GM12874 (cell line): ENCODE measurements around the gene SMAD3.

ENCODE experiments used
- TF ChIP-seq, protein P1 (sequence below): IDR thresholded peaks from 2 replicates; pipeline ENCODE4 v1.5.1; 2011; ENCODE audit warnings: low read depth, mild to moderate bottlenecking, control low read depth, low read length, moderate library complexity; ENCODE audit not compliant: insufficient read depth

The SMAD3 gene

DNA sequence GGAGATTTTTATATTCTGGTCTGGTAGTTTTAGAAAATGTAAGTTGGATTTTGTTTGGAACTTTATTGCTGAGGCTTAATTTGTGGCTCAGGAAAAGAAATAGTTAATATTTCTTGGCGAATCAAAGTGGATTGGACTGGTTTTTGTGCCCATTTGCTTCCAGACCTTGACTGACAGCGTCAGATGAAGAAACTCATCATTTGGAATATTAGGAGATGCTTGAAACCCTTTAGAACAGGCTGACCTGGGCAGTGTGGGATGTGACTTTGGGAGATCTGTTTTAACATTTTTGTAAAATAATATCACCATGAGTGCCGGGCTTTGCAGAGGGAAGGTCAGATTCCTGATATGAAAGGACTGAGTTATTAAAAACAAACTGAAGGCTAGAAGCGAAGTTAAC lies 106.1 kb downstream of the SMAD3 start:
- TF ChIP-seq, protein P1, sequence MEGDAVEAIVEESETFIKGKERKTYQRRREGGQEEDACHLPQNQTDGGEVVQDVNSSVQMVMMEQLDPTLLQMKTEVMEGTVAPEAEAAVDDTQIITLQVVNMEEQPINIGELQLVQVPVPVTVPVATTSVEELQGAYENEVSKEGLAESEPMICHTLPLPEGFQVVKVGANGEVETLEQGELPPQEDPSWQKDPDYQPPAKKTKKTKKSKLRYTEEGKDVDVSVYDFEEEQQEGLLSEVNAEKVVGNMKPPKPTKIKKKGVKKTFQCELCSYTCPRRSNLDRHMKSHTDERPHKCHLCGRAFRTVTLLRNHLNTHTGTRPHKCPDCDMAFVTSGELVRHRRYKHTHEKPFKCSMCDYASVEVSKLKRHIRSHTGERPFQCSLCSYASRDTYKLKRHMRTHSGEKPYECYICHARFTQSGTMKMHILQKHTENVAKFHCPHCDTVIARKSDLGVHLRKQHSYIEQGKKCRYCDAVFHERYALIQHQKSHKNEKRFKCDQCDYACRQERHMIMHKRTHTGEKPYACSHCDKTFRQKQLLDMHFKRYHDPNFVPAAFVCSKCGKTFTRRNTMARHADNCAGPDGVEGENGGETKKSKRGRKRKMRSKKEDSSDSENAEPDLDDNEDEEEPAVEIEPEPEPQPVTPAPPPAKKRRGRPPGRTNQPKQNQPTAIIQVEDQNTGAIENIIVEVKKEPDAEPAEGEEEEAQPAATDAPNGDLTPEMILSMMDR: no peak

DNA sequence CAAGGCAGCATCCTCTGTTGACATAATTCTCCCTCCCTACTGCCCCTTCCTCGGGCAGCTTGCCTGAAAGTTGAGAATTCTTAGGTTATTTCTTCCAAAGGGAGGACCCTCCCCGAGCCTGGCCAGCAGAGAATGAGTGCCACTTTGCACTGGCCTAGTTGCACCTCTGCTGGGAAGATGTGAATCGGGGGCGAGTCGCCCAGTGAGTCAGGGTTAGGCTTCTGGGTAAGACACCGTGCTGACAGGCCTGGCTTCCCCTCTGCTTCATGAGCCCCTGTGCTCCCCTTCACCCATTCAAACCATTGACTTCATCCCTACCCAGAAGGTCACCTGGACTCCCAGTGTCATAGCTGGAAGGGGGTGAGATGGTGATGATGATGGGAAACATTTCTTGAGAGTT lies 106.8 kb downstream of the SMAD3 start:
- TF ChIP-seq, protein P1: no peak

DNA sequence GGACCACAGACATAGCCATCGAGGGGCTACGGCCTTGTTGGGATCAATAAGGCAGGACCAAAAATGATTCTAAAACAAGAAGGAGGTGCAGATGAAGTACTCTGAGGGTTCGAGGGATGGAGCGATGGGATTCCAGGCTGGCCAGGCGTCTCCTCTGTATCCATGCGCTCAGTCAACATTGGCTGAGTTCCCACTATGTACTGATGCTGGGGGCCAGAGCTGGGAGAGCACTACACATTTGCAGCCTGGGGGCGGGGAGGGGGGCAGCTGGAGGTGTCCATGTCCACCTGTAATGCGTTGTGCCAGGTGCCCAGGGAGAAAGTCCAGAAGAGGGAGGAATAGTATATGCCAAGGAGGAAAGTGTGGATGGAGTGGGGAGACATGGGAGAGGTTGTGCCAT lies 107.6 kb downstream of the SMAD3 start:
- TF ChIP-seq, protein P1: no peak

DNA sequence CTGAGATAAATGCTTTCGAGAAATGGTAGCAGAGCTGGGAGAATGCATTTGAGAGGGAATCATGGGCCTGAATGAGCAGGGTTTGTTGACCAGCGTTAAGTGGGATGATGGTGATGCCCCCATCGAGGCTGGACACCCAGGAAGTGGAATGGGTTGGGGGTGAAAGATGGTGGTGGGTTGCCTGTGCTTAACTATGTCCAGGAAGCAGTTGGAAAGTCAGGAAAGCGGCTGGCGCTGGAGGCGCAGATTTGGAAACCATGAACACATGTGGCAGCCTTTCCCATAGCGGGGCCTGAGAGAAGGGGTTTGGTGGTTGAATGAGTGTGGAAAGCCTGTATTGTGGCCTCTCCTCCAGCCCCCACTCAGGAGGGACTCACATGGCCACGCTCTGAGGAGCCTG lies 108.4 kb downstream of the SMAD3 start:
- TF ChIP-seq, protein P1: no peak

DNA sequence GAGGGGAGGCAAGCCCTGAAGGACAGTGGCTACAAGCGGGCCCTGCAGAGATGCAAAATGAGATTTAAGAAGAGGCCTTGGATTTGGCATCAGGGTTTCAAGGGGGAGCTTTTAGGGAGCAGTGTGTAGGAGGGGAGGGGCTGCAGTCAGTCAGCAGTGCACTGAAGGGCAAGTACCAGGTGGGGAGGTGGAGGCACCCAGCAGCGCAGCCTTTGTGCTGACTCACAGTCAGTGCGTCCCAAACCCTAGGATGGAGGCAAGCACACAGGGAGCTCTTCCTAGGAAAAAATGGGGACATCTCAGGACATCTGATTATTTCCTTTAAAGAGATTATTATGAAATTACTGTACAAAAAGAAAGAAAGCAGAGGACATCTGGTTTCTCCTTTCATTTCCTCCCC lies 109.0 kb downstream of the SMAD3 start:
- TF ChIP-seq, protein P1: no peak

DNA sequence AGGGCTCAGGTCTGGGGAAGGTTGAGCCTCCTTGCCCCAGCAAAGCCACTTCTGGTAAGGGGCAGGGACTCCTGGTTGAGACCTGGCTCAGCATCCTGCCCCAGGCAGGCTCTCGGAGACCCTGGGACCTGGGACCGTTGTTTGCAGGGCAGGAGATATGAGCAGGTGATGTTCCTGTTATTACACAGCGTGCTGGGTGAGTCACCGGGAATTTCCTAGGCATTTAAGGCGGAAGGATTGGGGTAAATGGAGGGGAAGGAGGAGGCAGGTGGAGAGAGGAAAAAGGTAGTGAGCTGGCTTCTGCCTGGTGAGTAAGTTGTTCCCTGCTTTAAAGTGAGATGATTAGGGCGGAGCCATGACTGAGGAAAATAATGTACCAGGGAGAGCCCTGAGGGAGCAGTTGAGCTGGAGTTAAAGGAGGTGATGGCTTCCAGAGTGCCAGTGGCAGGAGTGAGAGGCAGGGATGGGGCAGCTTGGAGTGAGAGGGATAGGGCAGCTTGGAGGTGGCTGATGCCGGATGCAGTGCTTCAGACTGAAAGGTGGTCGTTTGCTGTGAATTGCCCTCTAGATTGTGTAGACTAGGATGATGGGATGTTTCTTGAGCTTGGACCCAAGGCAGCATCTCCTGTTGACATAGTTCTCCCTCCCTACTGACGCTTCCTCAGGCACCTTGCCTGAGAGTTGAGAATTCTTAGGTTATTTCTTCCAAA lies 109.6 kb downstream of the SMAD3 start:
- TF ChIP-seq, protein P1: no peak

DNA sequence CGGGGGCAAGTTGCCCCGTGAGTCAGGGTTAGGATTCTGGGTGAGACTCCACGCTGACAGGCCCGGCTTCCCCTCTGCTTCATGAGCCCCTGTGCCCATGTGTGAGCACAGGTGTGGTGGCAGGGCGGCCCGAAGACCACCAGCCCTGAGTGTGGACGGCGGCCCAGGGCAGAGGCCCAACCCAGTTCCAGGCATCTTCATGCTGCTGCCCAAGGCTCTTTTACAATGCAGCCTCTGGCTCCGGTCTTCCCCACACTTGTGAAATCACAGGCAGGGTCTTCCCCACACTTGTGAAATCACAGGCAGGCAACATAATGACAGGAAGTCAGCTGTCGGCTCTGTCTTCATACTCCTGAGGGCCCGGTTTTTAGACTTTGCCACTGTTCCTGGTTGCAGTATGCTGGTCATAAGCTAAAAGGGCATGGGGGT lies 110.3 kb downstream of the SMAD3 start:
- TF ChIP-seq, protein P1: no peak
